Immature natural killer cell (primary cell): ENCODE measurements around the gene SLX4IP. TPM values are rescaled to one million over a fixed set of nuclear protein-coding genes. Genes with fewer than 3 reads are reported as not detected.

ENCODE experiments used
- DNase-seq, 3 donors: peaks; one replicate each; pipeline ENCODE4 v3.0.0; 2022; ENCODE audit warnings: mixed read lengths in 1 of 3
- H3K27ac Mint-ChIP-seq, 6 donors: one replicate each; pipeline ENCODE4 v1.8.0; 2020; ENCODE audit warnings: mixed read lengths in 6 of 6, mild to moderate bottlenecking in 5 of 6, inconsistent platforms in 4 of 6, moderate library complexity in 3 of 6
- H3K27me3 Mint-ChIP-seq, 3 donors: one replicate each; pipeline ENCODE4 v1.8.0; 2020 to 2021; ENCODE audit warnings: low read depth in 3 of 3, mild to moderate bottlenecking in 3 of 3, mixed read lengths in 3 of 3, moderate library complexity in 3 of 3, inconsistent platforms in 1 of 3
- H3K36me3 Mint-ChIP-seq, 3 donors: one replicate each; pipeline ENCODE4 v1.8.0; 2020; ENCODE audit warnings: mixed read lengths in 3 of 3, inconsistent platforms in 2 of 3, mild to moderate bottlenecking in 2 of 3
- H3K4me1 Mint-ChIP-seq, 2 donors: one replicate each; pipeline ENCODE4 v1.8.0; 2020; ENCODE audit warnings: inconsistent platforms in 2 of 2, mild to moderate bottlenecking in 2 of 2, mixed read lengths in 2 of 2, moderate library complexity in 1 of 2
- H3K4me3 Mint-ChIP-seq, 5 donors: one replicate each; pipeline ENCODE4 v1.8.0; 2020; ENCODE audit warnings: mild to moderate bottlenecking in 5 of 5, mixed read lengths in 5 of 5, inconsistent platforms in 3 of 5, moderate library complexity in 3 of 5
- H3K9me3 Mint-ChIP-seq, 6 donors: one replicate each; pipeline ENCODE4 v1.8.0; 2020; ENCODE audit warnings: mild to moderate bottlenecking in 6 of 6, mixed read lengths in 6 of 6, inconsistent platforms in 4 of 6, moderate library complexity in 3 of 6
- polyA plus RNA-seq, 3 donors: library from polyadenylated mRNA; unstranded; fragments of 300-500 nt; fragmentation: Illumina TruSeq; gene quantifications; one replicate each; pipeline ENCODE4 v1.2.3, GENCODE V29; 2021

Gene SLX4IP
- polyA plus RNA-seq, 3 donors from 2014 or later: 0.52 to 1.6 (median 0.75) TPM

DNA sequence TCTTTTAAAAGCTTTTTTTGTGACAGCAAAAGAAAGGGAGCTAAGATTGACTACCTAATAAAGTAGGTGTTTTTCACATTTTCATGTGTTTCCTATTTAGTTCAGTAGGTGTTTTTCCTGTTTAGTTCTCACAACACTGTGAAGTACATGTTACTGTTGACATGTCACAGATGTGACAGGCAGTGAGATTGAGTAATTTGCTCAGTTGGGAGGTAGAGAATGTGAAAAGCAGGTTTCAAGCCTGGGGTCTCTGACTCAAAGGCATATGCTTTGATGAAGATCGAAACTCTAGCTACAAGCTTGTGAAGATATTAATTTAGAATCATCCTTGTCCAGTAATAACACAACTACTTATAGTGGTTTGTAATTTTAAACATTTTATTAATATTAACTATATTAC, 43.1 kb downstream of the SLX4IP start:
- DNase-seq: no peak
- H3K27ac Mint-ChIP-seq: no peak overlapping the region
- no peaks in the 10 kb centered on the region for H3K9me3 Mint-ChIP-seq
- no peak overlapping the region for H3K4me3 Mint-ChIP-seq
- peaks cover 18 to 23% of the 10 kb centered on the region in 2 donors for H3K4me1 Mint-ChIP-seq
- no peaks in the 10 kb centered on the region for H3K36me3 Mint-ChIP-seq
- H3K27me3 Mint-ChIP-seq: peaks cover 0 to 2% (median 1%) of the 10 kb centered on the region in 3 donors

DNA sequence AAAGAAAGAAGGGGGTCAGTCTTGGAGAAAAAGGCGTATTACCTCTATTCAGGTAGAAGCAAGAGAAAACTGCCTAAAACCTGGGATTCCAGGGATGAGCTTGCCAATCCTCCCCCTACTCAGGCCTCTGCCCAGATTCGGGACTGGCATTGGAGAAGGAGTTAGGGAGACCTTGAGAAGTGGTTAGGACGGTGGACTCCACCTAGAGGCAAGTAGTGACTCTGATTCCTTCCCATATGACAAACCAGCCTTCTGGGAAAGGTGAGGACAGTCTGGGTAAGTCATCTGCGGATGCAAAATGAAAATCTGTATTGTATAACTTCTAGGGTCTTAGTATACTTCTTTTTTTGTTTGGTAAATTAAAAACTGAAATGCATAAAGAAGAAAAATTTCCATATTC, 43.8 kb downstream of the SLX4IP start:
- peaks cover 18 to 23% of the 10 kb centered on the region in 2 donors for H3K4me1 Mint-ChIP-seq
- peaks cover 0 to 2% (median 1%) of the 10 kb centered on the region in 3 donors for H3K27me3 Mint-ChIP-seq
- H3K27ac Mint-ChIP-seq: no peak overlapping the region
- H3K36me3 Mint-ChIP-seq: no peaks in the 10 kb centered on the region
- H3K4me3 Mint-ChIP-seq: no peak overlapping the region
- no peak for DNase-seq
- H3K9me3 Mint-ChIP-seq: no peaks in the 10 kb centered on the region

DNA sequence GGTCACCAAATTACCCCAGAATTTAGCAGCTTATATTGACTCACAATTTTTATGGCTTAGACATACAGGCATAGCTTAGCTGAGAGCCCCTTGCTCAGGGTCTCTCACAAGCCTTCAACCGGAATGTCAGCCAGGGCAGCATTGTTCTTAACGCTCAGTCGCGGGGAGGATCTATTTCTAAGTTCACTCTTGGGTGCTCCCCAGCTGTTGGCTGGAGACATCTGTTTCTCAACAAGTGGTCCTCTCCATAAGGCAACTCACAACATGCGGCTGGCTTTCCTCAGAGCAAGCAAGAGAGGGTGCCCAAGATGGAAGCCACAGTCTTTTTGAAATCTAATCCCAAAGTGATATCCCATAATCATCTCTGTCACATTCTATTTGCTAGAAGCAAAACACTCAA, 46.6 kb downstream of the SLX4IP start:
- Mint-ChIP-seq H3K27me3 (no peaks in the 10 kb centered on the region), H3K36me3 (no peaks in the 10 kb centered on the region), H3K27ac (no peak overlapping the region), H3K4me1 (no peaks in the 10 kb centered on the region), H3K9me3 (no peaks in the 10 kb centered on the region), H3K4me3 (no peak overlapping the region)
- DNase-seq: no peak

DNA sequence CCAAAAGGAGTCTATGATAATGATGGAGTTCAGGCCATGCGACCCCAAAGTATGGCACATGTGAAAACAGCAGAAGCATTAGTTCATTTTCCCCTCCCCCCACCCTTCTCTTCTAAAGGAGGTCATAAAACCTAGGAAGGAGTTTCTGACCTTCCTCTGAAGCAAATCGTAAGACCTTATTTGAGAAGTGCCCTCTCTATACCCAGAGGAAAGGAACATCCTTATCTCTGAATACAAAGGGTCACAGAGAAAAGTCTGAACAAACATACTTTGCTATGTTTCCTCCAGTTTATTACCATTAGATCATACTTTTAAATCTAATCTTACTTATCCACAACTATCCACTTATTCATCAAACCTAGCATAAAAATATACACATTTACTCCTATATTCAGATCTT, 48.6 kb downstream of the SLX4IP start:
- no peak overlapping the region for H3K27ac Mint-ChIP-seq
- H3K9me3 Mint-ChIP-seq: no peaks in the 10 kb centered on the region
- no peaks in the 10 kb centered on the region for H3K36me3 Mint-ChIP-seq
- DNase-seq: no peak
- peaks cover 5 to 9% of the 10 kb centered on the region in 2 donors for H3K4me1 Mint-ChIP-seq
- no peaks in the 10 kb centered on the region for H3K27me3 Mint-ChIP-seq
- no peak overlapping the region for H3K4me3 Mint-ChIP-seq

DNA sequence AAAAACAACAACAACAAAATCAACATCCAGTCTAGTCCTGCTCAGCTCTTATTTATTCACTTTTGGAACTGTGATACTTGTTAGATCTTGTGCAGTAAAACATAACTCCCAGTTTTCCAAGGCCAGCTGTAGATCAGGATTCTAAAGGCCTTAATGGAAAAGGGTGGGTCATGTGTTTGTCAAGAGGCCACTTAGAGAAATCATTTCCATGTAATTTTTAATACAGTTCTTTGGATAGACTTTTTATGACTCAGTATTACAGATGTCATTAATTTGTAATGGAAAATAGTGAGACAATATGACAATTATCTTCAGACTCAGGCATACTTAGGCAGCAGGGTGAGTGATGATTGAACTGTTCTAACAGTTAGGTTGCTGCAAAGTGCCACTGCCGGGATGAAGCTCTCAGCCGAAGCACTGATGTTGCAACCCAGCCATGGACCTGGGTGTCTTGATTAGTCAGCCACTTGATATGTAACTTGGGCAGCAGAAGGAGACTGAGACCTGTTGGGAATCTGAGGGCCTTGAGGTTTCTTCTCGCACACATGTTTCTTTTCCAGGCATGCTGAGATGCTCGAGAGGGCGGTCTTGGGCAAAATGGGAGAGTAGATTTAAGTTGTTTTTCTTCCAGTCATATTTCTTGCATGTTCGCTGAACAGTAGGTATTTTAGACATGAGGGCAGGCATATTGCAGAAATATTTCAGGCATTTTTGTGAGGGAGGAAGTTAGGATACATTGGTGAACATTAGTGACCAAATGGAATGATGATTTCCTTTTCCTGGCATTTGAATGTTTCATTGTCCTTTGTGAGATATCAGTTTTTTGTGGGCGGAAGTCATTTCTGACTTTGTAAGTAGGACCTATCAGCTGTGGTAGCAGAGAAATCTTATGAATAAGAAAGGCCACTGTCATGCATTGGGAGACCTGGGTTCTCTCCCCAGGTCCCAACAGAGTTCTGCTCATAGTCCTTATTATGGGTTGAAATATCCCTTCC, 52.3 kb downstream of the SLX4IP start:
- H3K36me3 Mint-ChIP-seq: no peaks in the 10 kb centered on the region
- no peaks in the 10 kb centered on the region for H3K9me3 Mint-ChIP-seq
- no peak overlapping the region for H3K4me3 Mint-ChIP-seq
- H3K27ac Mint-ChIP-seq: no peak overlapping the region
- H3K4me1 Mint-ChIP-seq: peaks cover 38 to 47% of the 10 kb centered on the region in 2 donors
- H3K27me3 Mint-ChIP-seq: no peaks in the 10 kb centered on the region
- no peak for DNase-seq

DNA sequence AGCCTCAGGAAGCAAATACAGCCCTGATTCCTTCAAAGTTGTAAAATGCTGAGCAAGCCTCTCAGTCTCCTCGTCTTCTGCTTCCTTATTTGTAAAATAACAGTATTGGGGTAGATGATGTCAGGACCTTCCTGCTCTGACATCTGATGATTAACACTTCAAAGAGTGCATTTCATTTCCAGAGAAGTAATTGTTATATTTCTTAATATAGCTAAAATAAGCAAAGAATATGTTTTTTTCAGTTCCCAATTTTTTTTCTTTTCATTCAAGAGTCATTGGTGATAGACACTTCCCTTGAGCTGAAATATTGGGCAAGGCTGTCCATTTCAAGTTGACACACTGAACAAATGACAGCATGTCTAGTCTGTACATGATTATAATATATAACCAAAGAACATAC, 53.4 kb downstream of the SLX4IP start:
- no peak overlapping the region for H3K4me3 Mint-ChIP-seq
- no peaks in the 10 kb centered on the region for H3K36me3 Mint-ChIP-seq
- peaks cover 38 to 48% of the 10 kb centered on the region in 2 donors for H3K4me1 Mint-ChIP-seq
- no peaks in the 10 kb centered on the region for H3K9me3 Mint-ChIP-seq
- H3K27ac Mint-ChIP-seq: no peak overlapping the region
- no peaks in the 10 kb centered on the region for H3K27me3 Mint-ChIP-seq
- DNase-seq: no peak

DNA sequence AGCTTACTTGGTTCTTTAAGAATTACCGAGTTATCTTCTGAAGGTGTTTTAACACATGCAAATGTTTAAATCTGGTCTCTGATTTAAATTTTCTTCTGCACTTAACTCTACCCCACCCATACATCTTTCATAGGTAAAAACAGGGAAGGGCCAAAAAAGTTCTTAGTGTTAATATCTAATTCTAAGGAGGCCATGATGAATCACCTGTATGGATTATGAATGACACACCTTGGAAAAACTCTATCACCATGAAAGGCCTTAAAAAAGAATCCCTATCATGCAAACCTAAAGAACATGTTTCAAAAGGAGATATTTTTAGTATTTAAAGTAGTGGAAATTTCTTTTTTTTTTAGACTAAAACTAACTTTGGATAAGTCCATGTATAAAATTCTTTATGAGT, 54.7 kb downstream of the SLX4IP start:
- Mint-ChIP-seq H3K27ac (peak overlapping the region; percentile 37 to 74 (median 65)), H3K4me1 (peaks cover 43 to 59% of the 10 kb centered on the region in 2 donors), H3K36me3 (peaks cover 0 to 3% (median 0%) of the 10 kb centered on the region in 3 donors), H3K4me3 (peak overlapping the region in 3 of 5 donors; percentile 10 to 26 (median 15)), H3K27me3 (no peaks in the 10 kb centered on the region), H3K9me3 (peaks cover 0 to 1% (median 0%) of the 10 kb centered on the region in 6 donors)
- no peak for DNase-seq

DNA sequence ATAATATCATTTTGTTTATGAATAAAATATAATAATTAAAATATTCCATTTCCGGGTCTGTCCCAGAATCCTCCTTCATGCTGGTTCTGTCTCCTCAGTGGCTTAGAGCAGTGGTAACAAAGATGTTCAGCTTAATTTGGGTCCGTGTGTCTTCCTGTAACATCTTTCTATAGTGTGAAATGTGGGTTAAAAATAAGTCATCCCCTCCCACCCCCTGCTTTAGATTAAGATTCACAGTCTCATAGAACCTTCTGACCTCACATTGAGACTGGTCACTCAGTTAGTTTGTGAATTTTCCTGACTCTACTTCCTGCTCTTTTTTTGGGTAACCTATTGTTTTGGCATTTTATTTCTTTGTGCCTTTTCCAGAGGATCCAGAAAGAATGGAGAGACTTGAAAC, 55.2 kb downstream of the SLX4IP start:
- Mint-ChIP-seq H3K27me3 (no peaks in the 10 kb centered on the region), H3K4me3 (peak overlapping the region; percentile 25 to 67 (median 48)), H3K9me3 (peaks cover 0 to 1% (median 0%) of the 10 kb centered on the region in 6 donors), H3K4me1 (peaks cover 46 to 63% of the 10 kb centered on the region in 2 donors), H3K36me3 (peaks cover 0 to 3% (median 0%) of the 10 kb centered on the region in 3 donors), H3K27ac (peak overlapping the region; percentile 20 to 89 (median 76))
- no peak for DNase-seq

DNA sequence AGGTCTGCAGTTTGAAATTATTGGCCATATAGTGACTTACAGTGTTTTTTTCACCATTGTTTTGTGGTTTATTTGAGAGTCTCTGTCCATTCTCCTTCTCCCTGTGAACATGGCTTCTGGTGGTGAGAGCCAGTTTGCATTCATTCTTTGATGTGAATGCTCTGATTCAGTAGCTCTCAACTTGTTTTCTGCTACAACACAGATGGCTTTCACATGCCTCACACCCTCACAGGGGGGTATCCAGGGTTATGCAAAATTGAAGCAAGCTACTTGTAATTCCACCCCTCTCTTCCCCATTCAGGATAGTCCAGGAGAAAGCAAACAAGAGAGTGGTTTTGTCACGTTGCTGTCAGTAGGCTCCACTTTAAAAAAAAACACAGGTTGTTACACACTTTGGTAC, 55.6 kb downstream of the SLX4IP start:
- peaks cover 0 to 3% (median 0%) of the 10 kb centered on the region in 3 donors for H3K36me3 Mint-ChIP-seq
- peaks cover 49 to 68% of the 10 kb centered on the region in 2 donors for H3K4me1 Mint-ChIP-seq
- no peak for DNase-seq
- H3K4me3 Mint-ChIP-seq: peak overlapping the region; percentile 25 to 67 (median 48)
- no peaks in the 10 kb centered on the region for H3K27me3 Mint-ChIP-seq
- peak overlapping the region; percentile 20 to 89 (median 76) for H3K27ac Mint-ChIP-seq
- H3K9me3 Mint-ChIP-seq: peaks cover 0 to 1% (median 0%) of the 10 kb centered on the region in 6 donors

DNA sequence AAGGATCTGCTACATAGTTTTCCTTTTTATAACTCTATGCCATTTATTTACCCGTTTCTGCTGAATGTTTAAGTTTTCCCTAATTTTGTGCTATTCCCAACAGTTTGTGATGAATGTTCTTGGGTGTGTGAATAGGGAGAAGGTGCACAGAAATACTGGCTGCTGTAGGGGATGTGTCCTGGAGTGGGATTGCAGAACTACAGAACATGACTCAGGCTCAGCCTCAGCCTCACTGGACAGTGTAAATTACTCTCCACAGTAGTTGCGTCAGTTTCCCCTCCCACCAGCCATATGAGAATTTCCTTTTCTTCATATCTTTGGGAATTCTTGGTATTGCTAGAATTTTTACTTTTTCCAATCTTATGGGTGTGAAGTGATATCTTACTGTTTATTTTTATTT, 57.0 kb downstream of the SLX4IP start:
- peaks cover 0 to 1% (median 0%) of the 10 kb centered on the region in 6 donors for H3K9me3 Mint-ChIP-seq
- peak overlapping the region in 3 of 6 donors; percentile 28 to 59 (median 34) for H3K27ac Mint-ChIP-seq
- H3K36me3 Mint-ChIP-seq: peaks cover 0 to 3% (median 0%) of the 10 kb centered on the region in 3 donors
- no peak for DNase-seq
- peaks cover 59 to 81% of the 10 kb centered on the region in 2 donors for H3K4me1 Mint-ChIP-seq
- no peaks in the 10 kb centered on the region for H3K27me3 Mint-ChIP-seq
- no peak overlapping the region for H3K4me3 Mint-ChIP-seq

DNA sequence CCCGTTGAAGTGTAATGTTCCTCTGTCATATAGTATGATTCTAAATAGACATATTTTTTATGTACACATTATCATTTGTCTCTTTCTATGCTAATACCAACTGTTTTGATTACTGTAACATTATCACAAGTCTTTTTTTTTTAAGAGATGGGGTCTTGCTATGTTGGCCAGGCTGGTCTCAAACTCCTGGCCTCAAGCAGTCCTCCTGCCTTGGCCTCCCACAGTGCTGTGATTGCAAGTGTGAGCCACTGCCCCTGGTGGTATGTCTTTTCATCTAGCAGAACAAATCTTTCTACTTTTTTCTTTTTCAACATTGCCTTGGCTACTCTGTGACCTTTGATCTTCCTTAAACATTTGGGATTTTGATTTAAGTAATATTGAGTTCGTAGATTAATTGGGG, 57.7 kb downstream of the SLX4IP start:
- H3K27me3 Mint-ChIP-seq: no peaks in the 10 kb centered on the region
- peaks cover 0 to 8% (median 0%) of the 10 kb centered on the region in 3 donors for H3K36me3 Mint-ChIP-seq
- DNase-seq: no peak
- H3K27ac Mint-ChIP-seq: no peak overlapping the region
- H3K4me3 Mint-ChIP-seq: no peak overlapping the region
- peaks cover 0 to 1% (median 0%) of the 10 kb centered on the region in 6 donors for H3K9me3 Mint-ChIP-seq
- peaks cover 60 to 88% of the 10 kb centered on the region in 2 donors for H3K4me1 Mint-ChIP-seq

DNA sequence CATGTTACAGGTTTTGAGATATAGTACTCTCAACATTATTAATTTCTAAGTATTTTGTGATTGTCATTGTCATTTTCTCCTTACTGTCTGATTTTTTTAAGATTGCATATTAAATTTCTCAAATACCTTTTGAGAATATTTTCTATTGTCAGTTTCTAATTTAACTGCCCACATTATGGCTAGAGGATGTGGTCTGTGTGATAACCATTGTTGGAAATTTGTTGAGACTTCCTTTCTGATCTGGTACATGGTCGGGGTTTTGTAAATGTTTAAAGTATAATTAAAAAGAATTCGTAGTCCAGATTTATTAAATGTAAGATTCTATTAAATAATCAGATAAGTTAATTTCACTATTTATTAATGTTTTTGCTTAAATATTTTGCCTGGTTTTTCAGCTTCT, 60.1 kb downstream of the SLX4IP start:
- H3K9me3 Mint-ChIP-seq: peaks cover 0 to 1% (median 0%) of the 10 kb centered on the region in 6 donors
- peak overlapping the region; percentile 71 to 91 (median 78) for H3K4me3 Mint-ChIP-seq
- H3K27ac Mint-ChIP-seq: peak overlapping the region; percentile 4 to 65 (median 32)
- peak; percentile 14 to 36 (median 31) for DNase-seq
- H3K36me3 Mint-ChIP-seq: peaks cover 0 to 8% (median 0%) of the 10 kb centered on the region in 3 donors
- H3K27me3 Mint-ChIP-seq: no peaks in the 10 kb centered on the region
- H3K4me1 Mint-ChIP-seq: peaks cover 49 to 78% of the 10 kb centered on the region in 2 donors

DNA sequence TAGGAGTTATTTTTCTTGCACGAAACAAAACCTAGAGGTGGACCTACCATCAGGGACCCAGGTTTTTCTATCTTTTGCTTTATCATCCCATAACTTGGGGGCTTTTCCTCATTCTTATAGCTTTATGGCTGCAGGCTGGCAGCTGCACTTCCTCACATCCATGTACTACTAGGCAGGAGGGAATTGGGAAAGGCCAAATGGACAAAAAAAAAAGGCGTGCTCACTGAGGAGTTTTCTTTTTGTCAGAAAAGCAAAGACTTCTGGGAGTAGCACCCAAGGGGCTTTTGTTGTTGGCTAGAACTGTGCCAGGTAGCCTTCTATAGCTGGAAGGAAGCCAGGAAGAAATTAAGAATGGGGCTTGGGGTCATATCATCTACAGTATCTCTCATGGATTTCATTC, 61.4 kb downstream of the SLX4IP start:
- Mint-ChIP-seq H3K4me3 (peak overlapping the region in 1 of 5 donors; percentile 91), H3K9me3 (peaks cover 0 to 1% (median 0%) of the 10 kb centered on the region in 6 donors), H3K36me3 (peaks cover 0 to 8% (median 0%) of the 10 kb centered on the region in 3 donors), H3K4me1 (peaks cover 46 to 75% of the 10 kb centered on the region in 2 donors), H3K27me3 (peaks cover 0 to 2% (median 0%) of the 10 kb centered on the region in 3 donors), H3K27ac (no peak overlapping the region)
- no peak for DNase-seq

DNA sequence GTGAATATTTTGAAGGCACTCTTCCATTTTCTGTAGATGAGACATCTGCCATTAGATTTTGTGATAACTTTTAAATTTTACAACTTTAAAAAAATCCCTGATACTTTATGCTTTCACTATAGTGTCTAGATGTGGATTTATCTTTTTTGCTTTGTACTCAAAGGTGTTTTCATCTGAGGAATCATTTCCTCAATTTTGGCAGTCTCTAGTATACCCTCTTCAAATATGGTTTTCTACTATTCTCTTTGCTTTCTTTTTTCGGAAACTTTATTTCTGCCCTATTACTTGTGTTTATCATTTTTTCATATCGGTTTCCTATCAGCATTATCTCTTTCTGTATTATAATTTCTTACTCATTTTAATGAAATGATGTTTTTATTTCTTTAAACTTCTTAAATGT, 62.2 kb downstream of the SLX4IP start:
- Mint-ChIP-seq H3K4me3 (no peak overlapping the region), H3K9me3 (peaks cover 0 to 1% (median 0%) of the 10 kb centered on the region in 6 donors), H3K27me3 (peaks cover 0 to 4% (median 0%) of the 10 kb centered on the region in 3 donors), H3K36me3 (peaks cover 0 to 8% (median 0%) of the 10 kb centered on the region in 3 donors), H3K4me1 (peaks cover 47 to 75% of the 10 kb centered on the region in 2 donors), H3K27ac (no peak overlapping the region)
- DNase-seq: no peak
